ENCODE data around the gene HELQ.

DNA sequence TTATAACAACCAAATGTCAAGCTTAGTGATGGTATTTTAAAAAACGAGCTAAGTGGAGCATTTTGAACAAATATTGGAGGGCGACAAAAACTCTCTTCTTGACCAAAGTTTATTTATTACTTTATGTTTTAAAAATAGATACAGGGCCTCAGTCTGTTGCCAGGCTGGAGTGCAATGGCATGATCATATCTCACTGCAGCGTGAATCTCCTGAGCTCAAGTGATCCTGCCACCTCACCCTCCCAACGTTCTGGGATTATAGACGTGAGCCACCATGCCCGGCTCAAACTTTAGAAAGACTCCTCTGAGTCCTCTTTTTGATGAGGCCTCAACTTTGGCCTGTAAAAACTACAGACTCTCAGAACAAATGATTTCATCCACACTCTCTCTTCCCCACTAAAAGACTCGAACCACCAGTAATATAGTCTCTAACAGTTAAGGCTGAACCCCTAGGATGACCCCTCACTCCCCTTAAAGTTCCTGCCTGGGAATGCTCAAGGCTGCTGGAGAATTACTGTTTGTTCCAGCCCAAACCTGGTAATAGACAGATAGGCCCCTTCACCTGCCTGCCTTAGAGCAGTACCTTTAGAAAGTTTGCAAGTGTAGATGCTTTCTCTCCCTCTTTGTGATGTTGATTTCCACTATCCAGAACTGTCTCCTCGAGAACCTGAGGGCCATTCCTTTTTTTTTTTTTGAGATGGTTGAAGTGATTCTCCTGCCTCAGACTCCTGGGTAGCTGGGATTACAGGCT is 65.7 kb downstream of the HELQ start:
- no peak for TF ChIP-seq POLR2A (IDR thresholded peaks at IDR 0.05)
- TF ChIP-seq, protein P1, sequence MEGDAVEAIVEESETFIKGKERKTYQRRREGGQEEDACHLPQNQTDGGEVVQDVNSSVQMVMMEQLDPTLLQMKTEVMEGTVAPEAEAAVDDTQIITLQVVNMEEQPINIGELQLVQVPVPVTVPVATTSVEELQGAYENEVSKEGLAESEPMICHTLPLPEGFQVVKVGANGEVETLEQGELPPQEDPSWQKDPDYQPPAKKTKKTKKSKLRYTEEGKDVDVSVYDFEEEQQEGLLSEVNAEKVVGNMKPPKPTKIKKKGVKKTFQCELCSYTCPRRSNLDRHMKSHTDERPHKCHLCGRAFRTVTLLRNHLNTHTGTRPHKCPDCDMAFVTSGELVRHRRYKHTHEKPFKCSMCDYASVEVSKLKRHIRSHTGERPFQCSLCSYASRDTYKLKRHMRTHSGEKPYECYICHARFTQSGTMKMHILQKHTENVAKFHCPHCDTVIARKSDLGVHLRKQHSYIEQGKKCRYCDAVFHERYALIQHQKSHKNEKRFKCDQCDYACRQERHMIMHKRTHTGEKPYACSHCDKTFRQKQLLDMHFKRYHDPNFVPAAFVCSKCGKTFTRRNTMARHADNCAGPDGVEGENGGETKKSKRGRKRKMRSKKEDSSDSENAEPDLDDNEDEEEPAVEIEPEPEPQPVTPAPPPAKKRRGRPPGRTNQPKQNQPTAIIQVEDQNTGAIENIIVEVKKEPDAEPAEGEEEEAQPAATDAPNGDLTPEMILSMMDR (IDR thresholded peaks at IDR 0.05), result no peak
- TF ChIP-seq EP300 (IDR thresholded peaks at IDR 0.05), result no peak
